Parathyroid adenoma (tissue), 2 donors: ENCODE results near the gene POU2AF2.
"Not testable (repeated sequence)": the region's sequence is repeated elsewhere in the genome, so short reads cannot be mapped to it uniquely, and the experiment has no call there.

ENCODE experiments used
- H2AFZ ChIP-seq: fragments of 300-600 bp; sonication (generic); one replicate; pipeline ENCODE4 v1.7.0; 2017; ENCODE audit warnings: antibody characterized with exemption, mild to moderate bottlenecking
- H3K27ac ChIP-seq: fragments of 300-600 bp; sonication (generic); one replicate; pipeline ENCODE4 v1.7.0; 2017
- H3K27me3 ChIP-seq: fragments of 300-600 bp; sonication (generic); one replicate; pipeline ENCODE4 v1.7.0; 2017; ENCODE audit warnings: low read length; ENCODE audit not compliant: control insufficient read depth, insufficient read depth
- H3K36me3 ChIP-seq: fragments of 300-600 bp; sonication (generic); one replicate; pipeline ENCODE4 v1.7.0; 2017; ENCODE audit warnings: low read length; ENCODE audit not compliant: control insufficient read depth, insufficient read depth
- H3K4me1 ChIP-seq: fragments of 300-600 bp; sonication (generic); one replicate; pipeline ENCODE4 v1.7.0; 2017; ENCODE audit warnings: control low read depth
- H3K4me2 ChIP-seq: fragments of 300-600 bp; sonication (generic); one replicate; pipeline ENCODE4 v1.7.0; 2017; ENCODE audit warnings: low read length
- H3K4me3 ChIP-seq: fragments of 300-600 bp; sonication (generic); one replicate; pipeline ENCODE4 v1.7.0; 2017; ENCODE audit warnings: low read depth, low read length
- H3K79me2 ChIP-seq: fragments of 300-600 bp; sonication (generic); one replicate; pipeline ENCODE4 v1.7.0; 2017; ENCODE audit warnings: control low read depth
- H3K9ac ChIP-seq: fragments of 300-600 bp; sonication (generic); one replicate; pipeline ENCODE4 v1.7.0; 2017; ENCODE audit warnings: mild to moderate bottlenecking
- H3K9me3 ChIP-seq: fragments of 300-600 bp; sonication (generic); one replicate; pipeline ENCODE4 v1.7.0; 2017; ENCODE audit warnings: low read length; ENCODE audit not compliant: control insufficient read depth
- CTCF ChIP-seq: fragments of 300-600 bp; sonication (generic); IDR thresholded peaks from one replicate; pipeline ENCODE4 v1.7.0; 2017; ENCODE audit warnings: antibody characterized with exemption, mild to moderate bottlenecking
- donor health status: primary hyperparathyroidism.

The POU2AF2 gene

DNA sequence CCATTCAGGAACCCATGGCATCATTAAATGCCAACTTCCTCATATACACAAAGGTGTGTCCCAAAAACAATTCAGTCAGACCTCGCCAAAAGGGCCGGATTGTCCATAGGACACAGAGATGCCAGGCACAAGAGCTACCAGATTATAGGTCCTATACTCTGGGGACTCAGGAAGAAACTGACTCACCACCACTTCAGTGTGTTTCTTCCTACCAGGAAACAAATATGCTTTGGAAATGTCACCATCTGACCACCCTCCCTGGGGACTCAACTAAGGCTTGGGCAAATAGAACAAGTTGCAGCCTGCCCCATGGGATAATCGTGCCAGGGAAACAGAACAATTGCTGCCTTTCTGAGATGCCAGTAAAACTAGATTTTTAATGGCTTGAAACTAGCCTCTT is 64.6 kb downstream of the POU2AF2 start:
- Histone ChIP-seq H3K36me3 (no peaks in the 10 kb centered on the region), H3K79me2 (no peaks in the 10 kb centered on the region), H3K4me3 (no peak overlapping the region), H2AFZ (no peak overlapping the region), H3K27me3 (no peaks in the 10 kb centered on the region), H3K9ac (no peak overlapping the region), H3K9me3 (no peaks in the 10 kb centered on the region), H3K27ac (no peak overlapping the region), H3K4me1 (peaks cover 3% of the 10 kb centered on the region), H3K4me2 (no peak overlapping the region)
- TF ChIP-seq CTCF: no peak

GRCh38 chr11:111310723-111311122 is 65.2 kb downstream of the POU2AF2 start:
- Histone ChIP-seq H3K79me2 (no peaks in the 10 kb centered on the region), H3K4me3 (no peak overlapping the region), H3K9me3 (no peaks in the 10 kb centered on the region), H3K4me1 (peaks cover 2% of the 10 kb centered on the region), H3K27me3 (no peaks in the 10 kb centered on the region), H2AFZ (no peak overlapping the region), H3K4me2 (no peak overlapping the region), H3K9ac (no peak overlapping the region), H3K27ac (no peak overlapping the region), H3K36me3 (no peaks in the 10 kb centered on the region)
- no peak for TF ChIP-seq CTCF

GRCh38 chr11:111312076-111312475 is 66.6 kb downstream of the POU2AF2 start:
- Histone ChIP-seq H3K4me3 (no peak overlapping the region), H3K27ac (no peak overlapping the region), H3K9ac (no peak overlapping the region), H2AFZ (no peak overlapping the region), H3K9me3 (no peaks in the 10 kb centered on the region), H3K27me3 (no peaks in the 10 kb centered on the region), H3K4me1 (no peaks in the 10 kb centered on the region), H3K4me2 (no peak overlapping the region), H3K79me2 (no peaks in the 10 kb centered on the region), H3K36me3 (no peaks in the 10 kb centered on the region)
- no peak for TF ChIP-seq CTCF

GRCh38 chr11:111319296-111319695 is 73.8 kb downstream of the POU2AF2 start:
- Histone ChIP-seq H3K79me2 (no peaks in the 10 kb centered on the region), H3K27me3 (no peaks in the 10 kb centered on the region), H3K4me1 (peaks cover 2% of the 10 kb centered on the region), H3K9ac (no peak overlapping the region), H3K9me3 (no peaks in the 10 kb centered on the region), H3K27ac (no peak overlapping the region), H3K4me2 (no peak overlapping the region), H2AFZ (peak overlapping the region; percentile 53), H3K4me3 (no peak overlapping the region), H3K36me3 (no peaks in the 10 kb centered on the region)
- no peak for TF ChIP-seq CTCF

GRCh38 chr11:111320199-111320598 is 74.7 kb downstream of the POU2AF2 start:
- H3K27me3 ChIP-seq, H3K4me3 ChIP-seq, H3K4me1 ChIP-seq: not testable (repeated sequence)

More at GRCh38 chr11:111320199-111320598, 74.7 kb downstream of the POU2AF2 start:
- not testable (repeated sequence) for H3K27ac ChIP-seq, H3K4me2 ChIP-seq, H2AFZ ChIP-seq, H3K79me2 ChIP-seq, H3K36me3 ChIP-seq, H3K9ac ChIP-seq, H3K9me3 ChIP-seq
